GM19468 (cell line): Measurements from ENCODE around the gene GP2.

Experiments
- ATAC-seq: cut with Tn5 transposase; IDR thresholded peaks from one replicate; pipeline ENCODE4 v1.9.1; 2021; ENCODE audit warnings: mild to moderate bottlenecking, moderate library complexity, moderate number of reproducible peaks; ENCODE audit not compliant: unreplicated experiment; ENCODE audit errors: extremely low read depth

The GP2 gene

GRCh38 chr16:20308266-20308665 lies 19.0 kb downstream of the GP2 start:
- no peak for ATAC-seq

GRCh38 chr16:20307791-20308190 lies 19.5 kb downstream of the GP2 start:
- no peak for ATAC-seq

GRCh38 chr16:20307240-20307671 lies 20.1 kb downstream of the GP2 start:
- ATAC-seq: no peak

- ATAC-seq: no peak
Measured at GRCh38 chr16:20306401-20306800, 20.9 kb downstream of the GP2 start.

- ATAC-seq: no peak
Measured at GRCh38 chr16:20303012-20303411, 24.3 kb downstream of the GP2 start.

GRCh38 chr16:20302389-20302788 lies 24.9 kb downstream of the GP2 start:
- ATAC-seq: no peak

GRCh38 chr16:20301840-20302239 lies 25.5 kb downstream of the GP2 start:
- no peak for ATAC-seq

GRCh38 chr16:20300312-20301097 lies 26.8 kb downstream of the GP2 start:
- no peak for ATAC-seq

GRCh38 chr16:20298452-20298851 lies 28.9 kb downstream of the GP2 start:
- no peak for ATAC-seq

GRCh38 chr16:20291208-20292206 lies 35.8 kb downstream of the GP2 start:
- ATAC-seq: no peak

GRCh38 chr16:20289571-20289970 lies 37.7 kb downstream of the GP2 start:
- ATAC-seq: no peak

GRCh38 chr16:20285993-20286499 lies 41.3 kb downstream of the GP2 start:
- no peak for ATAC-seq

GRCh38 chr16:20280259-20280658 lies 47.1 kb downstream of the GP2 start:
- no peak for ATAC-seq

GRCh38 chr16:20271893-20272292 lies 55.4 kb downstream of the GP2 start:
- ATAC-seq: no peak

GRCh38 chr16:20268409-20268808 lies 58.9 kb downstream of the GP2 start:
- no peak for ATAC-seq

GRCh38 chr16:20265019-20265418 lies 62.3 kb downstream of the GP2 start:
- no peak for ATAC-seq

- no peak for ATAC-seq
Measured at GRCh38 chr16:20263138-20263855, 64.0 kb downstream of the GP2 start.

GRCh38 chr16:20262248-20262647 lies 65.1 kb downstream of the GP2 start:
- ATAC-seq: no peak

- ATAC-seq: no peak
Measured at GRCh38 chr16:20260215-20261009, 66.9 kb downstream of the GP2 start.
